ENCODE data around the gene TCP11L2.

DNA sequence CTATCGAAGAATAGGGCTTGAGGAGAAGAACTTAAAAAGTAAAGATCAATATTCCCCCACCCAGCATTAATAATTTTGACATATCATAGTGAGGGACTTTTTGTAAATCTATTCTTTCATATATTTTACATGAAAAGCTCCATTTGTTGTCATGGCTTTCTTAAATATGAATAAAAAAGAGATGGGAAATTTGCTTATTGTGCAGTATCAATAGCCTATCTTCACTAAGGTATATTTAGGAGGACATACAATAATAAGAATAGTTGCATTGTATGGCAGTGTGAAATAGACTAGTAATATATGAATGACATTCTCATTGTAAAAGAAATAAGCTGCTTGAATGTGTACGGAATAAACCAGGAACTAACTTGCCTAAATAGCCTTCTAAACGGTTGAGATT is 5.5 kb upstream of the TCP11L2 start:
- TF ChIP-seq, protein P1, sequence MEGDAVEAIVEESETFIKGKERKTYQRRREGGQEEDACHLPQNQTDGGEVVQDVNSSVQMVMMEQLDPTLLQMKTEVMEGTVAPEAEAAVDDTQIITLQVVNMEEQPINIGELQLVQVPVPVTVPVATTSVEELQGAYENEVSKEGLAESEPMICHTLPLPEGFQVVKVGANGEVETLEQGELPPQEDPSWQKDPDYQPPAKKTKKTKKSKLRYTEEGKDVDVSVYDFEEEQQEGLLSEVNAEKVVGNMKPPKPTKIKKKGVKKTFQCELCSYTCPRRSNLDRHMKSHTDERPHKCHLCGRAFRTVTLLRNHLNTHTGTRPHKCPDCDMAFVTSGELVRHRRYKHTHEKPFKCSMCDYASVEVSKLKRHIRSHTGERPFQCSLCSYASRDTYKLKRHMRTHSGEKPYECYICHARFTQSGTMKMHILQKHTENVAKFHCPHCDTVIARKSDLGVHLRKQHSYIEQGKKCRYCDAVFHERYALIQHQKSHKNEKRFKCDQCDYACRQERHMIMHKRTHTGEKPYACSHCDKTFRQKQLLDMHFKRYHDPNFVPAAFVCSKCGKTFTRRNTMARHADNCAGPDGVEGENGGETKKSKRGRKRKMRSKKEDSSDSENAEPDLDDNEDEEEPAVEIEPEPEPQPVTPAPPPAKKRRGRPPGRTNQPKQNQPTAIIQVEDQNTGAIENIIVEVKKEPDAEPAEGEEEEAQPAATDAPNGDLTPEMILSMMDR (IDR thresholded peaks at IDR 0.05), result no peak
- TF ChIP-seq POLR2A (IDR thresholded peaks at IDR 0.05) (no peak), EP300 (IDR thresholded peaks at IDR 0.05) (no peak)

All from ovary (tissue), 3 donors.